Activated CD8-positive, alpha-beta T cell treated with anti-CD3 and anti-CD28 coated beads for 36 hours (primary cell): Measurements from ENCODE around the gene MYH10. TPM values are rescaled to one million over a fixed set of nuclear protein-coding genes. Genes with fewer than 3 reads are reported as not detected.

Experiments used
- ATAC-seq: fragments of 200-7000 bp; cut with Tn5 transposase; one replicate; pipeline ENCODE4 v1.10.0; 2021; ENCODE audit warnings: mild to moderate bottlenecking, moderate library complexity
- CTCF ChIA-PET: fragments of 350-600 bp; sonication (Branson Sonifier 250); formaldehyde crosslinking; loops from one replicate; lab custom pipeline; 2021; ENCODE audit warnings: antibody characterized with exemption; lab: Charles Lee
- POLR2A ChIA-PET: fragments of 350-600 bp; sonication (Branson Sonifier 250); formaldehyde crosslinking; loops from one replicate; lab custom pipeline; 2021; ENCODE audit warnings: antibody characterized with exemption; lab: Charles Lee
- DNase-seq: peaks from one replicate; pipeline ENCODE4 v3.0.0-alpha.2; 2020
- H3K27ac Mint-ChIP-seq: one replicate; pipeline ENCODE4 v1.8.0; 2021; ENCODE audit warnings: mild to moderate bottlenecking, mixed read lengths
- H3K27me3 Mint-ChIP-seq: one replicate; pipeline ENCODE4 v1.8.0; 2021; ENCODE audit warnings: mixed read lengths
- H3K36me3 Mint-ChIP-seq: one replicate; pipeline ENCODE4 v1.8.0; 2021; ENCODE audit warnings: low read depth, mixed read lengths
- H3K4me1 Mint-ChIP-seq: one replicate; pipeline ENCODE4 v1.8.0; 2021; ENCODE audit warnings: low read depth, mixed read lengths
- H3K4me3 Mint-ChIP-seq: one replicate; pipeline ENCODE4 v1.8.0; 2021; ENCODE audit warnings: mild to moderate bottlenecking, moderate library complexity, mixed read lengths
- H3K9me3 Mint-ChIP-seq: one replicate; pipeline ENCODE4 v1.8.0; 2021; ENCODE audit warnings: mixed read lengths
- CTCF ChIP-seq: fragments of 200-600 bp; IDR thresholded peaks from one replicate; pipeline ENCODE4 v1.8.0; 2022; ENCODE audit warnings: antibody characterized with exemption, mild to moderate bottlenecking
- intact Hi-C: fragments of 100-400 bp; cut with micrococcal nuclease; formaldehyde crosslinking; loops from one replicate; pipeline ENCODE4 v1.10.0; 2022
- total RNA-seq, 2 experiments: library from RNA; stranded (reverse); gene quantifications; one replicate each; pipeline ENCODE4 v1.2.3, GENCODE V29; 2021

The MYH10 gene
- total RNA-seq, 2 experiments from 2014 or later = 19.9 to 23.7 TPM

DNA sequence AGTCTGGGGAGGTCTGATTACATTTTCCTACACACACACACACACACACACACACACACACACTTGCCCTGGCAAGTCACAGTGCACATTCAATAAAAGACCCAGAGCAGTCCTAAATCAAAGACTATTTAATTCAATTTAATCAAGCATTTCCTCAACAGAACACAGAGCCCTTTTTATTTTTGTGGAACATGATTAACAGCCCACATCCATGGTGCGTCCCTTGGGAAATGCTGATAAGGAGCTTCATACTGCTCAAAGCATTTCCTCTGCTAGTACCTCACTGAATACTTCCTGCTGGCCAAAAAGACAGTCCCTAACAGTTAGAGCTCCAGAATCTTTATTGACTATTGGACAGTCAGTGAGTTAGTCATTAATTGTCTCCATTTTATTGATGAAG is 43.1 kb upstream of the MYH10 start:
- Mint-ChIP-seq H3K36me3 (no peaks in the 10 kb centered on the region), H3K27me3 (peaks cover 1% of the 10 kb centered on the region), H3K27ac (no peak overlapping the region), H3K9me3 (no peaks in the 10 kb centered on the region), H3K4me3 (no peak overlapping the region), H3K4me1 (no peaks in the 10 kb centered on the region)
- CTCF ChIA-PET = no interaction called here
- TF ChIP-seq CTCF = no peak
- POLR2A ChIA-PET = no interaction called here
- intact Hi-C loops = no loop called here
- ATAC-seq (no peak), DNase-seq (no peak)

- DNase-seq (no peak), ATAC-seq (no peak)
- Mint-ChIP-seq H3K4me3 (no peak overlapping the region), H3K36me3 (no peaks in the 10 kb centered on the region), H3K9me3 (no peaks in the 10 kb centered on the region), H3K27ac (no peak overlapping the region), H3K27me3 (peaks cover 1% of the 10 kb centered on the region), H3K4me1 (no peaks in the 10 kb centered on the region)
- TF ChIP-seq CTCF = no peak
- ChIA-PET POLR2A (no interaction called here), CTCF (interaction anchor here (1.3 kb wide), 1 partner anchor 262 kb away, joined by 4 read pairs; no protein-coding TSS in a partner anchor)
- intact Hi-C loops = no loop called here
Observed at GRCh38 chr17:8672326-8672725, 41.8 kb upstream of the MYH10 start.

- H3K9me3 Mint-ChIP-seq = no peaks in the 10 kb centered on the region
- ATAC-seq (no peak), DNase-seq (no peak)
- CTCF ChIA-PET = interaction anchor here (1.0 kb wide), 1 partner anchor 64 kb away, joined by 3 read pairs; no protein-coding TSS in a partner anchor
- intact Hi-C loops = no loop called here
- H3K4me3 Mint-ChIP-seq = no peak overlapping the region
- peaks cover 7% of the 10 kb centered on the region for H3K27me3 Mint-ChIP-seq
- no peaks in the 10 kb centered on the region for H3K36me3 Mint-ChIP-seq
- no peak overlapping the region for H3K27ac Mint-ChIP-seq
- POLR2A ChIA-PET = interaction anchor here (0.6 kb wide), 1 partner anchor 95 kb away, joined by 3 read pairs; no protein-coding TSS in a partner anchor
- TF ChIP-seq CTCF = no peak
- no peaks in the 10 kb centered on the region for H3K4me1 Mint-ChIP-seq
Observed at GRCh38 chr17:8670421-8670820, 39.9 kb upstream of the MYH10 start.

DNA sequence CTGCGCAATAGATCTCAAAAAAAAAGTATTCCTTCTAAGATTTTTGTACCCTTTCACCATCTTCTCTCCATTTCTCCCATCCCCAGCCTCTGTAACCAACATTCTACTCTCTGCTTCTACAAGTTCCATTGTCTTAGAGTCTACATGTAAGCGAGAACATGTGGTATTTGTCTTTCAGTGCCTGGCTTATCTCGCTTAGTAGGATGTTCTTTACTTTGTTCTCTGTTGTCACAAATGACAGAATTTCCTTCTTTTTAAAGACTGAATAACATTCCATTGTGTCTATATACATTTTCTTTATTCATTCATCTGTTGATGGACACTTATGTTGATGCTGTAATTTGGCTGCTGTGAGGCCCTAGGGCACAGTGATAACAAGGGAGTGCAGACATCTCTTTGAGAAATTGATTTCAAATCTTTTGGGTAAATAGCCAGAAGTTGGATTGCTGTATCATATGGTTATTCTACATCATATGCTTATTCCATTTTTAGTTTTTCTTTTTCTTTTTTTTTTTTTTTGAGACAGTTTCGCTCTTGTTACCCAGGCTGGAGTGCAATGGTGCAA is 37.7 kb upstream of the MYH10 start:
- no peaks in the 10 kb centered on the region for H3K36me3 Mint-ChIP-seq
- ATAC-seq (no peak), DNase-seq (no peak)
- TF ChIP-seq CTCF = no peak
- H3K27me3 Mint-ChIP-seq = peaks cover 8% of the 10 kb centered on the region
- ChIA-PET CTCF (no interaction called here), POLR2A (no interaction called here)
- no peaks in the 10 kb centered on the region for H3K4me1 Mint-ChIP-seq
- intact Hi-C loops = no loop called here
- no peak overlapping the region for H3K27ac Mint-ChIP-seq
- no peak overlapping the region for H3K4me3 Mint-ChIP-seq
- no peaks in the 10 kb centered on the region for H3K9me3 Mint-ChIP-seq

DNA sequence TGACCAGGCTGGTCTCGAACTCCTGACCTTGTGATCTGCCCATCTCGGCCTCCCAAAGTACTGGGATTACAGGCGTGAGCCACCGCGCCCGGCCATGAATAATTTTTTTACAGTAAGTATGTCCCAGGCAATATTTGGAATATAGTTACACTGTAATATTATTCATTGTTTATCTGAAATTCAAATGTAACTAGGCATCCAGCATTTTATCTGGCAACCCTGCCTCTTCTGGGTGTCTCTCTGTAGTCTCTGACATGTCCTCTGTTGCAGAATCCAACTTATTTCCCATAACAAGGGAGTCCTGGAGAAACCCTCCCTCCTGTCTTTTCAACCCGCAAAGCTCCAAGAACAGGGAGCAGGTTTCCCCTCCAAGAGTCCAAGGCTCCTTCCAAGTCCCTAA is 36.9 kb upstream of the MYH10 start:
- intact Hi-C loops = no loop called here
- no peak overlapping the region for H3K27ac Mint-ChIP-seq
- H3K36me3 Mint-ChIP-seq = no peaks in the 10 kb centered on the region
- DNase-seq = no peak
- ChIA-PET POLR2A (no interaction called here), CTCF (no interaction called here)
- H3K4me3 Mint-ChIP-seq = no peak overlapping the region
- TF ChIP-seq CTCF = no peak
- H3K27me3 Mint-ChIP-seq = peaks cover 8% of the 10 kb centered on the region
- ATAC-seq = no peak
- H3K9me3 Mint-ChIP-seq = no peaks in the 10 kb centered on the region
- no peaks in the 10 kb centered on the region for H3K4me1 Mint-ChIP-seq
